Stimulated activated CD4-positive, alpha-beta T cell treated with anti-CD3 and anti-CD28 coated beads, TNF-alpha, amount 100 ng/mL, for 24 hours (primary cell): ENCODE results near the gene CD200R1.
A peak's percentile ranks its signal among the peaks of the same experiment; 100 is the strongest.
"Not testable (repeated sequence)": the region's sequence is repeated elsewhere in the genome, so short reads cannot be mapped to it uniquely, and the experiment has no call there.

Experiments
- DNase-seq, 3 experiments: peaks; one replicate each; pipeline ENCODE4 v3.0.0-alpha.2; 2020; ENCODE audit warnings: low read depth in 3 of 3

Gene CD200R1

GRCh38 chr3:112974178-112974517 is 755 bp downstream of the CD200R1 start:
- no peak for DNase-seq

DNA sequence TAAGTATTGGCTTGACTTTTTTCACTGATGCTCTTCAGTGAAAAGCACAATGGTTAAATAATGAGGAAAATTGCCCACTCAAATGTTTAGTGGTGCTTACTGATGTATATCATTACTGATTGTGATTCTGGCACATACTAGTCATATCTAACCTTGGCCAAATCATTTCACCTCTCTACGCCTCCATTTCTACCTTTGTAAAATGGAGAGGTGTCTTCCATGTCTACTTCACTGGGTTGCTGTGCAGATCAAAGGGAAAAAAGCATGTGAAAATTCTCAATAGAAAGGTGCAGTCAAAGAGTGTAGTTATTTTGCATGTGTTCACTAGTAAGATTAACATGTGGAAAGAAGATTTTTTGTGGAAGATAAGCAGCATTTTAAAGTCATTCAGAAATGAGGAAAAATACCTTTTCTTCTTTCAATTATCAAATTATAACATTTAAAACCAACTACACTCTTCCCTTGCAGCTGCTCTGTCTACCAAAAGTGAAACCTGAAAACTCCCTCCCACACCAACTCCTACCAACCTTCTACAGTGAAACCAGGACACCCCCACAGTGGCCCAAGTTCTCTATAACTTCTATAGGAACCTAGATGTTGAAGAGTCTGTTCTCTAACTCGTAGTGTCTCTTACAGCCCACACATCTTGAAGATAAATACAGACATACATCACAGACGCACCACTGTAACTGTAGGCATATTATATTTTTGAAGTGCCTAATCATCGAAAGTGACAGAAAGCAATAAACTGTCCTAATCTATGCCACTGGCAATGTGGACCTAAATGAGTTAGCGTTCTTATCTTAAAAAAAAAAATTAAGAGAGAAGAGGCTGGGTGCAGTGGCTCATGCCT is 1.4 kb downstream of the CD200R1 start:
- DNase-seq, result peak in 2 of 3 experiments; percentile 33 to 37

DNA sequence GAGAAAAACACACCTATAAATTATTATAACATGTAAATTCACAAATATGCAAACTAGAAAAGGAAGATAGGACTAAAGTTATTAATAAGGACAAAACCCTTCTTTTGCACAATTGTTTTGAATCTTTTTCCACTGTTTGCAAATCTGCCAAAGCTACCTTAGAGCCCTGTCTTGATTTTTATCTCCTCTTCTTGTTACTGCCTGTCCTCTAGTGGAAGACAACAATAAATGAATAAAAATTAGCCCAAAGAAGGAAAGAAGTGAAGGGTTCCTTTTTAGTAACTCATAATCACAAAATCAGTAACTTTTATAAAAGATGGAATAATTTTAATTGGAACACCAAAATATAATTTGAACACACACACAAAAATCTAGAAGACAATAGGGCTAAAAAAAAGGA is 2.7 kb downstream of the CD200R1 start:
- DNase-seq, result no peak

DNA sequence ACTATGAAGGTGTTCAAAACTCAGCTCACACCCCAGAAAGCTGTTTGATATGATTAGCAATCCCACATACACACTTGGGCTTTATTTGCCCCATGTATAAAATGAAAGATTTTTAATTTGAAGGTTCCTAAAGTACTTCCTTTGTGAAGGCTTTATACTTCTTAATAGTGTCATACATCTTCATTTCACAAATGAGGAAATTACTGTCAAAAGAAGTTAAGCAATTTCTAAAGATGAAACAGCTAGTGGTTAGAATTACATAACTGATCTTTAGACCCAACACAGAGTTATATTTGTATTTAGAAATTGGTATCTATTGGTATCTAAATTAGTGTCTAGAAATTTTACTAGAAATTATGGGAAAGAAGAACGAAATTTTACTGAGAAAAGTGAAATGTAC is 7.1 kb downstream of the CD200R1 start:
- DNase-seq, result no peak

DNA sequence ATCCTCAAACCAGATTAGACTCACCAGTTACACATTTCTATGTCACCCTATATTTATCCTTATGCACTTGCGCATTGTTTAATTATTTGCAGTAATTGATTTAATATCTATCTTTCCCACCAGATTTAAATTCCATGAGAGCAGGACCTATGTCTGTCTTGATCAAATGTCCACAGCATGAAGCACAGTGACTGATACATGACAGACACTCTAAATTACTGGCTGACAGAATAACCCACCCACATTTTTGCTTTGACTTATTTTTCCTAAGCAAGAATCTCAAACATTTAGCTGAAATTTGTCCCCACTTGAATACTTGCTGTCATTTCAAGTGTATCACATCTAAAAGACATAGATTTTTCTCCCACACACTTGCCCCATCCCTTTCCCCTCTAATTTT is 7.5 kb downstream of the CD200R1 start:
- no peak for DNase-seq

DNA sequence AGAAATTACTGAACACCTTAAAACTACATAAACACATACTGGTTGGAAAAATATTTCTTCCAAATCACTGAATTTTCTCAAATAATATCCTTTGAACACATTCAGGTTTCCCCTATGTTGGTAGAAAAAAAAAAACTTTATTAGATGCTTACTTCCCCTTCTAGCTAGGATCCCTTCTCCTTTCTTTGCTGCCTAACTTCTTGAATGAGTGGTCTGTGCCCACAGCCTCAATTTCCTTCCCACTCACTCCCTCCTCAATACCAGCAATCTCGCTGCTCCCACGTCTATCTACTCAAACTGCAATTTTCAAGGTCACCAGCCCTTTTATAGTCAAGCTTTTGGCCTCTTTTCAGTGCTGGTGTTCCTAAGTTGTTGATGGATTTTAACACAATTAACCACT is 8.3 kb downstream of the CD200R1 start:
- no peak for DNase-seq

- no peak for DNase-seq
Measured at GRCh38 chr3:112965656-112966055, 9.2 kb downstream of the CD200R1 start.

DNA sequence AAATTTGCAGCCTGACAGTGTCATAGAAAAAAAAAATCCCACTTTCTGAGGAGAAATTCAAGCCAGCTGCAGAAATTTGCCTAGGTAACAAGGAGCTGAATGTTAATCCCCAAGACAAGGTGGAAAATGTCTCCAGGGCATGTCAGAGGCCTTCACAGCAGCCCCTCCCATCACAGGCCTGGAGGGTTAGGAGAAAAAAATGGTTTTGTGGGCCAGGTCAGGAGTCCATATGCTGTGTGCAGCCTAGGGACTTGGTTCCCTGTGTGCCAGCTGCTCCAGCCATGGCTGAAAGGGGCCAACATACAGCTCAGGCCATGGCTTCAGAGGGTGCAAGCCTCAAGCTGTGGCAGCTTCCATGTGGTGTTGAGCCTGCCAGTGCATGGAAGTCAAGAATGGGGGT is 11.2 kb downstream of the CD200R1 start:
- DNase-seq, result no peak

- DNase-seq, result no peak
Measured at GRCh38 chr3:112958811-112959560, 15.9 kb downstream of the CD200R1 start.

- no peak for DNase-seq
Measured at GRCh38 chr3:112956351-112956750, 18.6 kb downstream of the CD200R1 start.

DNA sequence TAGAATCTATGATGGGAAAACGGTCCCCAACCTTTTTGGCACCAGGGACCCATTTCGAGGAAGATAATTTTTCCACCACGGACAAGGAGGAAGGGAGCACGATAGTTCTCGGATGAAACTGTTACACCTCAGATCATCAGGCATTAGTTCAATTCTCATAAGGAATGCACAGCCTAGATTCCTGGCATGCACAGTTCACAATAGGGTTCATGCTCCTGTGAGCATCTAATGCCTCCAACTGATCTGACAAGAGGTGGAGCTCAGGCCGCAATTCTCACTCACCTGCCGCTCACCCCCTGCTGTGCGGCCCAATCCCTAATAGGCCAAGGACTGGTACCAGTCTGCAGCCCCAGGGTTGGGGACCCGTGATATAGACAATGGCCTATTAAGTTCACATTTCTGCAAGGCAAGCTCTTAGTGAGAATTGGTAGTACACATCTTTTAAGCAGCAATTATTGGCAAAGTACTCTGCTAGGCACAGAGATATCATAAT is 26.5 kb downstream of the CD200R1 start:
- DNase-seq, result no peak

- no peak for DNase-seq
Measured at GRCh38 chr3:112931736-112932521, 43.0 kb downstream of the CD200R1 start.

GRCh38 chr3:112930771-112931170 is 44.1 kb downstream of the CD200R1 start:
- DNase-seq, result no peak

DNA sequence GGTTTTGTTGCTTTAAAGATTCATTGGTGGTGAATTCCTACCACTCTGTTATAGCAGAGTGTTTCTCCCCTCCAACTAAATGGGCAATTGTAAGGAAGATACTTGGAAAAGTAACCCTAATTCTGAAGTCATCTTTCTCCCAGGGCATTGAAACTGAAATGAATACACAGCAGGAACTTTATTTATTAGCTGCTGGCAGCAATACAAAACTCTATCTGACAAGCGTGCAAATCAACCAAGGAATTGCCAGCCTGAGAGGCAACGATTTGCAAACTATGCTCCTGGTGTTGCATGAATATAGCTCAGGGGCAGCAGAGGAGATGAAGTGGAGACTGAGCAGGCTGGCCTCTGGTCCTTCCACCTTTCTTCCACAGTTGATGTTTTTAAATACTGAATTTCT is 48.9 kb downstream of the CD200R1 start:
- DNase-seq, result no peak

- no peak for DNase-seq
Measured at GRCh38 chr3:112925560-112925959, 49.3 kb downstream of the CD200R1 start.

DNA sequence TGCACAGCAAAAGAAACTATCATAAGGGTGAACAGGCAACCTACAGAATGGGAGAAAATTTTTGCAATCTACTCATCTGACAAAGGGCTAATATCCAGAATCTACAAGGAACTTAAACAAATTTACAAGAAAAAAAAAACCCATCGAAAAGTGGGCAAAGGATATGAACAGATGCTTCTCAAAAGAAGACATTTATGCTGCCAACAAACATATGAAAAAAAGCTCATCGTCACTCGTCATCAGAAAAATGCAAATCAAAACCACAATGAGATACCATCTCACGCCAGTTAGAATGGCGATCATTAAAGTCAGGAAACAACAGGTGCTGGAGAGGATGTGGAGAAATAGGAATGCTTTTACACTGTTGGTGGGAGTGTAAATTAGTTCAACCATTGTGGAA is 55.4 kb downstream of the CD200R1 start:
- not testable (repeated sequence) for DNase-seq

GRCh38 chr3:112908252-112908651 is 66.7 kb downstream of the CD200R1 start:
- no peak for DNase-seq

DNA sequence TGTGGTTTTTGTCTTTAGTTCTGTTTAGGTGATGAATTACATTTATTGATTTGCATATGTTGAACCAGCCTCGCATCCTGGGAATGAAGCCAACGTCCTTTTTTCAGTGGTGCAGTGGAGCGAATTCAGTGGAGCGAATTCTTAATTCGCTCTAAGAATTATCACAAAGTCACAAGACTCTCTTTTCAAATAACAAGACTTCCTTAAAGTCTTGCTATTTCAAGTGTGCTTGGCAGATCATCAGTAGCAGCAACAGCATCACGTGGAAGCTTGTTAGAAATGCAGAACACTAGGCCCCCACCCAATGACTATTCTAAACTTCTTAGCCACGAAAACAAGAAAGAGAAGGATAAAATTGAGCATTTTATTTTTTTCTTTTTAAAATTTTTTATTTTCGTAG is 70.1 kb downstream of the CD200R1 start:
- no peak for DNase-seq

GRCh38 chr3:112900113-112900512 is 74.8 kb downstream of the CD200R1 start:
- no peak for DNase-seq

DNA sequence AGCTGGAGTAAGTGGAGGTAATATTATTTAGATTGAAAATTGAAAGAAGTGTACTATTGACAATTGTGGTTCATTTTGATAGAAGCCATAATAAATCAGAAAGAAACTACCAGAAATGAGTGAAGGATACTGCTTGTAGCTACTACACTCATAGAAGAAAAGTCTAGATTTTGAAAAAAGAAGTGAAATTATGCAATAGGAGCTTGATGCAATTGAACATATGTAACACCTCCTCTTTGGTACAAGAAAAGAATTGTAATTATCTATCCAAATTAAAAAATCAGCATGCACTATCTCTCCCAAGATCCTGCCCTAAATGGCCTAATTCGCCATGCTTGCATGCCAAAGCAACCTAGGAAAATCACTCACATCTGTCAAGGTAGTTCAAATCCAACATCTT is 77.1 kb downstream of the CD200R1 start:
- DNase-seq, result no peak

GRCh38 chr3:112894258-112894657 is 80.6 kb downstream of the CD200R1 start:
- no peak for DNase-seq

DNA sequence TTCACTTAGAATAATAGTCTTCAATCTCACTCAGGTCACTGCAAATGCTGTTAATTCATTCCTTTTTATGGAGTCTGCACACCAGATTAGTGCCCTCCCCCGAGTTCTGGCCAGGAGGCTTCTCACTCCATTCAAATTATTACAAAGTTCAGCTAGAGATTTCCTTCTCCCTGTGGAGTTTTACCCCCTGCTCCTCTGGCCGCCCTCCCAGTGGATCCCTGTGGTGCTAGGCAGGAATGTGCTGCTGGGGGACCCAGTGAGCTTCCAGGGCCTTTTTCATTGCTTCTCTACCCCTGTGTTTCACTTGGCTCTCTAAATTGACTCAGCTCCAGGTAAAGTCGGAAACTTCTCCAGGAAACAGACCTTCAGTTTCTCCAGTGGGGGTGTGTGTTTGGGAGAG is 85.5 kb downstream of the CD200R1 start:
- no peak for DNase-seq
